NCI-H1417 treated with DMSO at 0.1 percent for 48 hours (cell line): ENCODE measurements around the gene PLAGL2.
"Not testable (repeated sequence)": the region's sequence is repeated elsewhere in the genome, so short reads cannot be mapped to it uniquely, and the experiment has no call there.

Experiments used
- DNase-seq: peaks from one replicate; lab custom pipeline; 2025; lab: John Stamatoyannopoulos, UW

Gene PLAGL2

GRCh38 chr20:32204205-32205109 is 3.1 kb downstream of the PLAGL2 start:
- no peak for DNase-seq

DNA sequence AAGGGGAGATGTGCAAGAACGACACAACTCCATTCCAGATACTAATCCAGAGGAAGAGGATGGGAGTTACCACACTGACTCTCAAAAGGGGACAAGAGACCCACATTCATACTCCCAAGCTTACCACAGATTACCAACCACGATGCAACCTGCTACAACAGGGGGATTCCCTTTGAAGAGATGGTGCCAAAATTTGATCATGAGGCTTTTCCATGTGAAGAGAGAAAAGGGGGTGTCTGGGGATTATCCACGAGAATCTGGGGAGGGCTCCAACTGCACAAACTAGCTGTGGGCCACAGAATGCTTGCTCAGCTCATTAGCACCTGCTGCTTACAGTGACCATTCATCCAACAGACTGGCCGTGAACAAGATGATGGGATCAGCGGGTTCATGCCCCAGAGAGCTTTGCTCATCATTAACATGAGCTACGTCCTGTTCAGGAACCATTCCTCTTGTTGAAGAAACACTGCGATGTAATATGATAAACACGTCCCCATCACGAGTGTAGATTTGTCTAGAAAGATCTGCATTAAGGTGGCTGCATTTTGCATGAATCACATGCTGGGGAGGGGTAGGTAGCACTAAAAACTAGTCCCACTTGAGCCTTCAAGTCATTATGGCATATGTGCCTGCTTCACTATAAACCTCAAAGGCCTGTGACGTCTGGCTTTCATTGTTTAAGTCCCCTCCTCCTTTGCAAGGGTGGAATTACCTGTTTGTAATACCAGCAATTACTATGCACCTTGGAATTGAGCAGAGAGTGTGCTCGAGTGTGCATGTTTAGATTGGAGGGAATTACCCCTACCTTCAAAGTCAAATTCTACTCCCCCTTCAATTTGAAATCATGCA is 4.0 kb downstream of the PLAGL2 start:
- DNase-seq, result no peak

DNA sequence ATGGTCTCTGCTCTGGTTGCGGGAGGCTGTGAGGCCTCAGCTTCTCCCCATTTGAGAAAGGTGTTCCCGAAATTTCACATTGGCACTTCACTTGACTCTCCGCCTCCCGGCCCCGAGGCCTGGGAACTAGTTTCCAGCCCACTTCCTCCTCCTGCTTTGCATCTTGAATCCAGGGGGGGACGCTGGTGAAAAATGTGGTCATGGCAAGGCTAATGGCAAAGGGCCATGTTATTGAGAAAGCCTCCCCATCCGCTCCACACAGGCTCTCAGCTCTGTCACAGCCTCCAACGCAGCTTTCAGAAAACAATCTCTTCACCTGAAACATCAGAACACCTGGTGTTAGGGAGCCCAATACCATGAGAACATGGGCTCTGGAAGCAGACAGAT is 5.6 kb downstream of the PLAGL2 start:
- DNase-seq, result no peak

- DNase-seq, result no peak
Observed at GRCh38 chr20:32201296-32201976, 6.1 kb downstream of the PLAGL2 start.

DNA sequence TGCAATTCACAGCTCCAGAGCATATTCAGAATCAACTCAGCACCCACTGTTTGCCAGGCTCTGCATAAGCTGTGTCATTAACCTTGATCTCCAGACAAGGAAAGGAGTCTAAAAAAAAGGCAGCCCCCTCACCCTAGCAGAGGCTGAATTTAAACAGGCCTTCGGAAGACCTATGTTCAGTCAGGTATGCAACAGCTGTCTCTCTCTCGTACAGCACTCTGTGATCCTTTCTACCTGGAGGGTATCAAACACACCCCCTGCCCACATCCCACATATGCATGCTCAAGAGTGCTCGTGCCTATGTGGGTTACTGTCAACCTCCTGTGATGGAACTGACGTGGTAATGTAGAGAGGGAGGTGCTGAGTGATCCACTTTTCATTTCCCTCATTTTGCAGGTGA is 8.5 kb downstream of the PLAGL2 start:
- DNase-seq, result no peak

GRCh38 chr20:32197136-32197535 is 10.4 kb downstream of the PLAGL2 start:
- DNase-seq, result not testable (repeated sequence)

DNA sequence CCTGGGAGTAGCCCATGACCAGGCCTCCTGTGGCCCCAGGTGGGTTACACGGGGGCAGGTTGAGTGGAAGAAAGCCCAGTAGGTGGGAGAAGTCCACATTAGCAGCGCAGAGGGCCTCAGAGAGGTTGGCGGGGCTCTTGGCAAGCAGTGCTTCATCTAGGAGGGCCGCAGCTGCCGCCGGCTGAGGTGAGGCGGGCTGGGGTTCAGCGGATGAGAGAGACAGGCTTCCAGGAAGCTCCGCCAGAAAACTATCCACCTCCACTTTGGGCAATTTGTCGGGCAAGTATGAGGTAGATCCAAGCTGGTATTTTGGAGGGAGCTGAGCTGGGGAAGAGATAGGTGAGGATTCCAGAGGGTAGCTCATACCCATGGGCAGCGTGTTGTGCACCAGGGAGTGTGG is 10.9 kb downstream of the PLAGL2 start:
- DNase-seq, result not testable (repeated sequence)

DNA sequence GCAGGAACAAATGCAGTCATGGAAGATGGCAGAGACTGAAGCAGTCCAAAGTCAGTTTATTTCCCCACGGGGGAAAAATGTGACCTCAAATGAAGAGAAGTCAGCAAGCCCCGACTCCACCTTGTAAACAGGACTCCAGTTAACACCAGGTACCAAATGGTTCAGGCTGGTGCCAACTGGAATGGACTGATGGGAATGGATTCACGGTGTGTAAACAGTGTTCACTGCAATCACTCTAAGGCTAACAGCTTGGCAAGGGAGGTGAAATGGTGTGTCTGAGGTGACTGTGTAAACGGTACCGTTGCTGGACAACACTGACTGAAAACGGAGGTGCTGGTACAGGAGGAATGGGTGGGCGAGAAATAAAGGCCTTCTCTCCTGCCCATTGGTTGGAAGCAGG is 12.0 kb downstream of the PLAGL2 start:
- DNase-seq, result no peak

- DNase-seq, result no peak
Observed at GRCh38 chr20:32193996-32194395, 13.5 kb downstream of the PLAGL2 start.

DNA sequence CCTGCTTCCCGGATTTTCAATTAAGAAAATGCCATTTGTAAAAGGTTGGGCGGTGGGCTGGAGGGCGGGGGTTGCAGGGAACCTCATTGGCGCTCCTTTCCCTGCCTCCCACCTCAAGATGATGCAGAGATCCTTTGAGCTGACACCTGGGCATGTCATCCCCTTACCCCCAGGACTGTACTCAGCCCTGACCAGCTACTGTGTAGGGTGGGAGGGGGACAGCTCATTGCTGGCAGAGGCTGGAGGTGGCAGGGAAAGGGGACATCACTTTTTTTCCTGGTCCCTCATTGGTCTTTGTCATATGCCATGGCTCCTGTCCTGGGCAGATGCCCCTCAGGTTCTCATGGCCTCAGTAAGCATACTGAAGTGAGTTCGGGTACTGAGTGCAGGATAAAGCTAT is 14.2 kb downstream of the PLAGL2 start:
- not testable (repeated sequence) for DNase-seq

- no peak for DNase-seq
Observed at GRCh38 chr20:32192698-32193097, 14.8 kb downstream of the PLAGL2 start.

GRCh38 chr20:32191873-32192272 is 15.7 kb downstream of the PLAGL2 start:
- DNase-seq, result no peak

DNA sequence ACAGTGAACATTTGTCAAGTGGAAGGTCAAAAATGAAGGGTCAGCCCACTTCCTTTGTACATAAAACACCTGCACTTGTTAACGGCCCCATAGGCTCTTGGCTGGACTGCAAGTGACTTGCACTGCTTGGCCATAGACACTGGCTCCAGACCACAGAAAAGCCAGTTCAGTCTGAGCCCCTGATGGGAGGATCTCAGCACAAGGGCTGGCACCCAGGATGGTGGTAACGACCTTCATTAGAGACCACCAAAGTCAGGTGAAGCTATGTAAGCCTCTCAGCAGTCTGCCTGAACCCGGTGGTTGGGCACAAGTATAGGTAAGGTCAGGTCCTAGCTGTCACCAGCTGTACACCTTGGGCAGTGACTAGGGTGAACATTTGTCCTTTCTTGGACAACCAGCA is 16.1 kb downstream of the PLAGL2 start:
- no peak for DNase-seq

DNA sequence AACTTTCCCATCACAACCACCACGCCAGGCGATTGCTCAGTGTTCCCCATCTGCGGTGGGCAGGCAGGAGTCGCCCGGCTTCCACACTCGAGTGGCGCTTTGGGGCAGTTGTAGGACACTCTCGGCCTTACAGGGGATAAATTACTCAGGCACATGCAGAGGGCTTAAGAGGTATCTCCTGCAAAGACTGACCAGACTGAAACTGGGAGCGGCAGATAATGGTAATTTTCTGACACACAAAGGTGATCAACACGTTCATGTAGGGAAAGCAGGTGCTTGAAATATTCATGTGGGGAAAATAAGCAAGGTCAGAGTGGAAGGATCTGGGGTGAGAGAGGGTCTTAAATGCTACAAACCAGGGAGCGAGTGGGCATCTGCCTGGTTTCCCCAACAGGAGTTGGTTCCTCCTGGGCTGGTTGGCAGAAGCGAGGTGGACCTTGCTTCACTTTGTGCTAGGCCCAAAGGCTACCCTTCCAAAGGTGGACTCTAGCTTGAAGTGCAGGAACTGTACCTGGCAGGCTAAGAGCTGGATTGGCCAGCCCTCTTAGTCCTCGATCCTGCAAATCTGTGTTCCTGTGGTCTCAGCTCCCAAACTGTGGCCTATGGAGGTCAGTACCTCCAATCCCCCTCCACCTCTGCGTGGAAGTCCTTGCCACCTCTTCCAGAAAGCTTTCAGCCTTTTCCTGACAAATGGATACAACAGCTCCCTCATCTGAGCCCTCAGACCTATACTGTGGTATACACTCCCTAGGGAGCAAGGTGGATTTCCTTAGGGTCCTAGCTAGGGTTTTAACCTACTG is 16.7 kb downstream of the PLAGL2 start:
- DNase-seq, result no peak

GRCh38 chr20:32189691-32190615 is 17.6 kb downstream of the PLAGL2 start:
- DNase-seq, result no peak

GRCh38 chr20:32189123-32189410 is 18.5 kb downstream of the PLAGL2 start:
- DNase-seq, result no peak

GRCh38 chr20:32188376-32189122 is 19.0 kb downstream of the PLAGL2 start:
- no peak for DNase-seq

GRCh38 chr20:32186506-32186905 is 21.0 kb downstream of the PLAGL2 start:
- DNase-seq, result no peak

DNA sequence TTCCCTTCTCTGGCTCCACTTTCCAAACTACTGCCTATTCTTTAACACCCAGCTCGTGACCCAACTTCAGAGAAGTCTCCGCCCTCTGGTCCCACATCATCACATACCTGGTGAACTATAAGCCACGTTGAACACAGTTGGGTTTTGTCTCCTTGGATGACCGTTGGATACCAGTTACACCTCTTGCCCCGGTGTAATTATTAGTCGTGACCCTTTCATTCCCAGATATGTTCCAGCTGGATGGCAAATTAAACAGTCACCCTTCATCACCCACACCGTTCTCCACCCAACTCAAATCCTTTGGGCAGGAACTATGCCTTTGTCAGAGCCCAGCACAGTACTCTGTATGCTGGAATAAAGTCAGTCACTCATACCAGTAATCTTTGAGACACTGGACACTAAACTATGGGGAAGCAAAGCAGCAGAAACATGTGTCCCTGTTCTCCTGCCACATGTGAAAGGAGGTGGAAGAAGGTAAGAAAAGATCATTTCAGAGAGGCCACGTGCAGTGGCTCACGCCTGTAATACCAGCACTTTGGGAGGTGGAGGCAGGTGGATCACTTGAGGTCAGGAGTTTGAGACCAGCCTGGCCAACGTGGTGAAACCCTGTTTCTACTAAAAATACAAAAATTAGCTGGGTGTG is 22.5 kb downstream of the PLAGL2 start:
- no peak for DNase-seq
